K562 (cell line): Measurements from ENCODE around the gene DGKE.

ENCODE experiments used
- BDP1 ChIP-seq: IDR thresholded peaks from 3 replicates; pipeline ENCODE4 v1.6.1; 2011; ENCODE audit not compliant: insufficient read length, insufficient read depth
- BRF1 ChIP-seq: IDR thresholded peaks from 3 replicates; pipeline ENCODE4 v1.6.1; 2011; ENCODE audit warnings: borderline replicate concordance, mild to moderate bottlenecking; ENCODE audit not compliant: insufficient read length; ENCODE audit errors: extremely low read depth
- CBX5 ChIP-seq: IDR thresholded peaks from 2 replicates; pipeline ENCODE4 v1.6.1; 2014; ENCODE audit warnings: low read depth, borderline replicate concordance
- E2F3 ChIP-seq: fragments of 250-450 bp; sonication (Bioruptor Pico); IDR thresholded peaks from 2 replicates; pipeline ENCODE4 v1.4.0; 2020; ENCODE audit warnings: mild to moderate bottlenecking
- EHMT2 ChIP-seq: fragments of 450-650 bp; IDR thresholded peaks from 2 replicates; pipeline ENCODE4 v1.6.1; 2018; ENCODE audit warnings: antibody characterized with exemption
- ELF4 ChIP-seq: fragments of 450-650 bp; formaldehyde crosslinking; IDR thresholded peaks from 2 replicates; pipeline ENCODE4 v1.4.0; 2022; ENCODE audit warnings: missing genetic modification characterization
- FOXK2 ChIP-seq, 2 experiments: fragments of 450-650 bp; IDR thresholded peaks in 1 of 2; conservative IDR thresholded peaks in 1 of 2; 2 replicates each; pipeline ENCODE4 v1.6.1; 2016; ENCODE audit warnings: low read depth in 2 of 2, mild to moderate bottlenecking in 1 of 2
- POLR2AphosphoS5 ChIP-seq: IDR thresholded peaks from 2 replicates; pipeline ENCODE4 v1.6.1; 2011; ENCODE audit warnings: mild to moderate bottlenecking, low read depth, low read length, moderate library complexity; ENCODE audit not compliant: control insufficient read depth, insufficient read depth
- TAF1 ChIP-seq: IDR thresholded peaks from 2 replicates; pipeline ENCODE4 v1.6.1; 2011; ENCODE audit warnings: mild to moderate bottlenecking, low read length, moderate library complexity; ENCODE audit not compliant: insufficient read depth, control insufficient read depth, severe bottlenecking; ENCODE audit errors: extremely low read depth
- TBP ChIP-seq: optimal IDR thresholded peaks from 2 replicates; pipeline ENCODE3; 2011; ENCODE audit warnings: low read depth, low read length, improper control_type of control experiment
- TSHZ1 ChIP-seq: fragments of 250-450 bp; sonication (Bioruptor Pico); IDR thresholded peaks from 2 replicates; pipeline ENCODE4 v1.4.0; 2020; ENCODE audit warnings: mild to moderate bottlenecking, moderate library complexity
- ZZZ3 ChIP-seq: fragments of 450-650 bp; IDR thresholded peaks from 2 replicates; pipeline ENCODE4 v1.6.1; 2016; ENCODE audit warnings: antibody characterized with exemption, mild to moderate bottlenecking, moderate library complexity
- TF ChIP-seq, protein P1 (sequence below): fragments of 450-650 bp; conservative IDR thresholded peaks from 2 replicates; pipeline ENCODE4 v1.6.1; 2016; ENCODE audit warnings: missing genetic modification characterization, low read depth, mild to moderate bottlenecking, missing compliant biosample characterization, moderate library complexity
- TF ChIP-seq, protein P2 (sequence below), 3 experiments: fragments of 200-800 bp in 1 of 3; fragments of 250-450 bp in 1 of 3; fragments of 450-650 bp in 1 of 3; sonication (Bioruptor Pico) in 1 of 3; sonication (Bioruptor generic) in 1 of 3; formaldehyde crosslinking in 1 of 3; IDR thresholded peaks; 2 replicates each; pipeline versions ENCODE4 v1.6.1 to v1.8.0; 2016 to 2022; ENCODE audit warnings: mild to moderate bottlenecking in 2 of 3, missing genetic modification characterization in 2 of 3, missing compliant biosample characterization in 1 of 3, moderate library complexity in 1 of 3

- TF ChIP-seq TSHZ1 (CRISPR knock-in tag) (no peak), EHMT2 (no peak), ELF4 (CRISPR knock-in tag) (no peak), BRF1 (no peak), TBP (no peak), E2F3 (no peak), ZZZ3 (no peak), BDP1 (no peak), POLR2AphosphoS5 (no peak), FOXK2 (conservative IDR thresholded peaks at IDR 0.05 in 1 of 2, IDR thresholded peaks at IDR 0.05 in 1 of 2; ENCODE audit: low read depth in 2 of 2) (no peak), TAF1 (no peak), CBX5 (no peak)
- TF ChIP-seq, protein P1, sequence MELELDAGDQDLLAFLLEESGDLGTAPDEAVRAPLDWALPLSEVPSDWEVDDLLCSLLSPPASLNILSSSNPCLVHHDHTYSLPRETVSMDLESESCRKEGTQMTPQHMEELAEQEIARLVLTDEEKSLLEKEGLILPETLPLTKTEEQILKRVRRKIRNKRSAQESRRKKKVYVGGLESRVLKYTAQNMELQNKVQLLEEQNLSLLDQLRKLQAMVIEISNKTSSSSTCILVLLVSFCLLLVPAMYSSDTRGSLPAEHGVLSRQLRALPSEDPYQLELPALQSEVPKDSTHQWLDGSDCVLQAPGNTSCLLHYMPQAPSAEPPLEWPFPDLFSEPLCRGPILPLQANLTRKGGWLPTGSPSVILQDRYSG (tag) = no peak
- TF ChIP-seq, protein P2, sequence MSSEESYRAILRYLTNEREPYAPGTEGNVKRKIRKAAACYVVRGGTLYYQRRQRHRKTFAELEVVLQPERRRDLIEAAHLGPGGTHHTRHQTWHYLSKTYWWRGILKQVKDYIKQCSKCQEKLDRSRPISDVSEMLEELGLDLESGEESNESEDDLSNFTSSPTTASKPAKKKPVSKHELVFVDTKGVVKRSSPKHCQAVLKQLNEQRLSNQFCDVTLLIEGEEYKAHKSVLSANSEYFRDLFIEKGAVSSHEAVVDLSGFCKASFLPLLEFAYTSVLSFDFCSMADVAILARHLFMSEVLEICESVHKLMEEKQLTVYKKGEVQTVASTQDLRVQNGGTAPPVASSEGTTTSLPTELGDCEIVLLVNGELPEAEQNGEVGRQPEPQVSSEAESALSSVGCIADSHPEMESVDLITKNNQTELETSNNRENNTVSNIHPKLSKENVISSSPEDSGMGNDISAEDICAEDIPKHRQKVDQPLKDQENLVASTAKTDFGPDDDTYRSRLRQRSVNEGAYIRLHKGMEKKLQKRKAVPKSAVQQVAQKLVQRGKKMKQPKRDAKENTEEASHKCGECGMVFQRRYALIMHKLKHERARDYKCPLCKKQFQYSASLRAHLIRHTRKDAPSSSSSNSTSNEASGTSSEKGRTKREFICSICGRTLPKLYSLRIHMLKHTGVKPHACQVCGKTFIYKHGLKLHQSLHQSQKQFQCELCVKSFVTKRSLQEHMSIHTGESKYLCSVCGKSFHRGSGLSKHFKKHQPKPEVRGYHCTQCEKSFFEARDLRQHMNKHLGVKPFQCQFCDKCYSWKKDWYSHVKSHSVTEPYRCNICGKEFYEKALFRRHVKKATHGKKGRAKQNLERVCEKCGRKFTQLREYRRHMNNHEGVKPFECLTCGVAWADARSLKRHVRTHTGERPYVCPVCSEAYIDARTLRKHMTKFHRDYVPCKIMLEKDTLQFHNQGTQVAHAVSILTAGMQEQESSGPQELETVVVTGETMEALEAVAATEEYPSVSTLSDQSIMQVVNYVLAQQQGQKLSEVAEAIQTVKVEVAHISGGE (CRISPR knock-in tag; IDR thresholded peaks at IDR 0.05) = no peak
Observed at GRCh38 chr17:56879280-56879679, 45.3 kb downstream of the DGKE start.
